ENCODE measurements around the gene DNAJB13. TPM values are rescaled to one million over a fixed set of nuclear protein-coding genes. Genes with fewer than 3 reads are reported as not detected.

DNAJB13 gene
- total RNA-seq, 1 donor from 2014 or later: 1.2 TPM

GRCh38 chr11:73946798-73947458 is 3.9 kb upstream of the DNAJB13 start:
- Histone ChIP-seq H3K9me3 (ENCODE audit: insufficient read depth, low read depth, low read length) (peaks cover 3% of the 10 kb centered on the region), H4K20me1 (ENCODE audit: insufficient read depth, low read length) (no peaks in the 10 kb centered on the region), H3K27me3 (ENCODE audit: insufficient read depth, low read length) (no peaks in the 10 kb centered on the region), H3K9ac (ENCODE audit: low read length) (no peak overlapping the region), H3K4me2 (ENCODE audit: low read length) (no peak overlapping the region), H3K4me1 (ENCODE audit: insufficient read depth, low read length) (no peaks in the 10 kb centered on the region), H3K4me3 (ENCODE audit: insufficient read depth, low read depth, low read length) (no peak overlapping the region), H2AFZ (ENCODE audit: low read depth, low read length) (no peak overlapping the region), H3K27ac (ENCODE audit: low read depth, low read length) (no peak overlapping the region), H3K79me2 (ENCODE audit: insufficient read depth, low read length) (no peaks in the 10 kb centered on the region), H3K36me3 (ENCODE audit: insufficient read depth, low read length) (no peaks in the 10 kb centered on the region)
- H3K27me3 Mint-ChIP-seq (ENCODE audit: low read depth, unreplicated experiment): no peaks in the 10 kb centered on the region
- H3K4me1 Mint-ChIP-seq (ENCODE audit: low read depth, unreplicated experiment): peaks cover under 1% of the 10 kb centered on the region
- TF ChIP-seq EZH2 (IDR thresholded peaks at IDR 0.05; ENCODE audit: insufficient read depth, low read length) (no peak), CTCF (IDR thresholded peaks at IDR 0.05; ENCODE audit: insufficient read depth, low read depth, low read length) (no peak)
- no peak overlapping the region for H3K27ac Mint-ChIP-seq (ENCODE audit: unreplicated experiment)
- H3K36me3 Mint-ChIP-seq (ENCODE audit: low read depth, unreplicated experiment): peaks cover 6% of the 10 kb centered on the region
- H3K4me3 Mint-ChIP-seq (ENCODE audit: unreplicated experiment): no peak overlapping the region
- FAIRE-seq: no peak
- peaks cover 5% of the 10 kb centered on the region for H3K9me3 Mint-ChIP-seq (ENCODE audit: unreplicated experiment)
- no peak for DNase-seq (ENCODE audit: low read depth)

GRCh38 chr11:73949246-73949645 is 1.6 kb upstream of the DNAJB13 start:
- H3K4me3 ChIP-seq (ENCODE audit: insufficient read depth, low read depth, low read length): no peak overlapping the region
- Mint-ChIP-seq H3K4me3 (ENCODE audit: unreplicated experiment) (peak overlapping the region; percentile 28), H3K4me1 (ENCODE audit: low read depth, unreplicated experiment) (peaks cover 2% of the 10 kb centered on the region), H3K27ac (ENCODE audit: unreplicated experiment) (no peak overlapping the region), H3K36me3 (ENCODE audit: low read depth, unreplicated experiment) (peaks cover 6% of the 10 kb centered on the region), H3K9me3 (ENCODE audit: unreplicated experiment) (peaks cover 5% of the 10 kb centered on the region), H3K27me3 (ENCODE audit: low read depth, unreplicated experiment) (no peaks in the 10 kb centered on the region)
- DNase-seq (ENCODE audit: low read depth) (no peak), FAIRE-seq (no peak)
- TF ChIP-seq EZH2 (IDR thresholded peaks at IDR 0.05; ENCODE audit: insufficient read depth, low read length) (no peak), CTCF (IDR thresholded peaks at IDR 0.05; ENCODE audit: insufficient read depth, low read depth, low read length) (no peak)
- H3K4me1 ChIP-seq (ENCODE audit: insufficient read depth, low read length): no peaks in the 10 kb centered on the region
- no peak overlapping the region for H2AFZ ChIP-seq (ENCODE audit: low read depth, low read length)
- H3K36me3 ChIP-seq (ENCODE audit: insufficient read depth, low read length): no peaks in the 10 kb centered on the region
- H3K27me3 ChIP-seq (ENCODE audit: insufficient read depth, low read length): no peaks in the 10 kb centered on the region
- H3K79me2 ChIP-seq (ENCODE audit: insufficient read depth, low read length): no peaks in the 10 kb centered on the region
- H3K9me3 ChIP-seq (ENCODE audit: insufficient read depth, low read depth, low read length): peaks cover 3% of the 10 kb centered on the region
- H3K9ac ChIP-seq (ENCODE audit: low read length): no peak overlapping the region
- no peak overlapping the region for H3K27ac ChIP-seq (ENCODE audit: low read depth, low read length)
- H4K20me1 ChIP-seq (ENCODE audit: insufficient read depth, low read length): no peaks in the 10 kb centered on the region
- H3K4me2 ChIP-seq (ENCODE audit: low read length): no peak overlapping the region

GRCh38 chr11:73949912-73950311 is 914 bp upstream of the DNAJB13 start:
- H2AFZ ChIP-seq (ENCODE audit: low read depth, low read length): no peak overlapping the region
- Mint-ChIP-seq H3K27ac (ENCODE audit: unreplicated experiment) (no peak overlapping the region), H3K27me3 (ENCODE audit: low read depth, unreplicated experiment) (no peaks in the 10 kb centered on the region), H3K4me1 (ENCODE audit: low read depth, unreplicated experiment) (peaks cover 2% of the 10 kb centered on the region), H3K4me3 (ENCODE audit: unreplicated experiment) (no peak overlapping the region), H3K36me3 (ENCODE audit: low read depth, unreplicated experiment) (peaks cover 6% of the 10 kb centered on the region), H3K9me3 (ENCODE audit: unreplicated experiment) (peaks cover 5% of the 10 kb centered on the region)
- H3K4me1 ChIP-seq (ENCODE audit: insufficient read depth, low read length): no peaks in the 10 kb centered on the region
- TF ChIP-seq CTCF (IDR thresholded peaks at IDR 0.05; ENCODE audit: insufficient read depth, low read depth, low read length) (no peak), EZH2 (IDR thresholded peaks at IDR 0.05; ENCODE audit: insufficient read depth, low read length) (no peak)
- no peaks in the 10 kb centered on the region for H3K27me3 ChIP-seq (ENCODE audit: insufficient read depth, low read length)
- H3K4me2 ChIP-seq (ENCODE audit: low read length): no peak overlapping the region
- FAIRE-seq (no peak), DNase-seq (ENCODE audit: low read depth) (no peak)
- no peaks in the 10 kb centered on the region for H3K36me3 ChIP-seq (ENCODE audit: insufficient read depth, low read length)
- H3K79me2 ChIP-seq (ENCODE audit: insufficient read depth, low read length): no peaks in the 10 kb centered on the region
- H3K9me3 ChIP-seq (ENCODE audit: insufficient read depth, low read depth, low read length): peaks cover 3% of the 10 kb centered on the region
- H3K9ac ChIP-seq (ENCODE audit: low read length): no peak overlapping the region
- H3K27ac ChIP-seq (ENCODE audit: low read depth, low read length): no peak overlapping the region
- H3K4me3 ChIP-seq (ENCODE audit: insufficient read depth, low read depth, low read length): no peak overlapping the region
- no peaks in the 10 kb centered on the region for H4K20me1 ChIP-seq (ENCODE audit: insufficient read depth, low read length)
